ENCODE data around the gene COL4A2. TPM values are rescaled to one million over a fixed set of nuclear protein-coding genes. Genes with fewer than 3 reads are reported as not detected.

COL4A2 gene
- total RNA-seq, 3 donors from 2014 or later (not counting 1 experiment from before 2014, with no cell fraction given) = not detected

DNA sequence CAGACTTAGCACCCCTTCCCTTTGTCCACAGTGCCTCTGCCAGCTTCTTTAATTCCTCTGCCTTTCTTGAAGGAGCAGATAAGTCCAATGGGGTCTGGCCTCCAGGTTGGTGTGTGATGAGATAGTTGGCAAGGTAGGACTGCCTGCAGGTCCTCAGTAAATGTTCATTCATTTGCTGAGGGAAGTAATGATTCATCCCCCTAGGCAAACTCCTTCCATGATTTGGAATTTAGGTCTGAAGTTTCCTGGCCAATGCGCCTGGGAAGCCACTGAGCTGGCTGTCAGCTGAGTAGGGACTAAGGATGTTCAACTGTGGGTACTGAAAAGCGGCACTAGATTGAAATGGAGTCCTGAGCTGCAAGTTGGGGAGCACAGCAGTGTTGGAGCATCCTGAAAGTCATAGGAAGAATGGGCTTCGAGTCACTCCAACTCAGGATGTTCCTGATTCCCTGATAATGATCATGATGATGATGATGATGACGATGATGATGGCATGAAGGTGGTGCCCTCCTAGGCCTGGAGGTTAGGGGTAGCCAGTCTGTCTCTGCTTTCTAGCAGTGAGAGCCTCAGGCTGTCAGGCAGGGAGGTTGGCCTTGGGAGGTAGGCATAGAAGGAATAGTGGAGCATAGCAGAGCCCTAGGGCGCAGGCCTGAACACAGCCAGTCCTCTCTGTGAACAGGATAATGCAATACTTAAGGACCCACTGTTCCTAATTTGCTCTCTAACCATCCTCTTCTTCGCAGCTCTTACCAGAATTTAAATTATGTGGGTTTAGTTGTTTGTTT lies 44.7 kb downstream of the COL4A2 start:
- no peaks in the 10 kb centered on the region for H3K9me3 ChIP-seq (ENCODE audit: control insufficient read depth, insufficient read depth, low read length)
- Mint-ChIP-seq H3K36me3 (no peaks in the 10 kb centered on the region), H3K9me3 (no peaks in the 10 kb centered on the region), H3K4me1 (no peaks in the 10 kb centered on the region), H3K4me3 (no peak overlapping the region), H3K27me3 (ENCODE audit: low read depth in 2 of 2) (peaks cover 0 to 32% of the 10 kb centered on the region in 2 donors), H3K27ac (no peak overlapping the region)
- ATAC-seq (no peak), DNase-seq (no peak)
- H3K27me3 ChIP-seq (ENCODE audit: control insufficient read depth, insufficient read depth, low read length) = no peaks in the 10 kb centered on the region
- H3K27ac ChIP-seq (ENCODE audit: low read length) = no peak overlapping the region
- TF ChIP-seq, protein P1, sequence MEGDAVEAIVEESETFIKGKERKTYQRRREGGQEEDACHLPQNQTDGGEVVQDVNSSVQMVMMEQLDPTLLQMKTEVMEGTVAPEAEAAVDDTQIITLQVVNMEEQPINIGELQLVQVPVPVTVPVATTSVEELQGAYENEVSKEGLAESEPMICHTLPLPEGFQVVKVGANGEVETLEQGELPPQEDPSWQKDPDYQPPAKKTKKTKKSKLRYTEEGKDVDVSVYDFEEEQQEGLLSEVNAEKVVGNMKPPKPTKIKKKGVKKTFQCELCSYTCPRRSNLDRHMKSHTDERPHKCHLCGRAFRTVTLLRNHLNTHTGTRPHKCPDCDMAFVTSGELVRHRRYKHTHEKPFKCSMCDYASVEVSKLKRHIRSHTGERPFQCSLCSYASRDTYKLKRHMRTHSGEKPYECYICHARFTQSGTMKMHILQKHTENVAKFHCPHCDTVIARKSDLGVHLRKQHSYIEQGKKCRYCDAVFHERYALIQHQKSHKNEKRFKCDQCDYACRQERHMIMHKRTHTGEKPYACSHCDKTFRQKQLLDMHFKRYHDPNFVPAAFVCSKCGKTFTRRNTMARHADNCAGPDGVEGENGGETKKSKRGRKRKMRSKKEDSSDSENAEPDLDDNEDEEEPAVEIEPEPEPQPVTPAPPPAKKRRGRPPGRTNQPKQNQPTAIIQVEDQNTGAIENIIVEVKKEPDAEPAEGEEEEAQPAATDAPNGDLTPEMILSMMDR (IDR thresholded peaks at IDR 0.05) = no peak
- no peaks in the 10 kb centered on the region for H3K36me3 ChIP-seq (ENCODE audit: control insufficient read depth, insufficient read depth, low read length)
- no peak overlapping the region for H3K4me3 ChIP-seq (ENCODE audit: low read length)
- 90% methylated on average over 5 of the region's 6 CpGs for WGBS (ENCODE audit: insufficient coverage)
- no peaks in the 10 kb centered on the region for H3K4me1 ChIP-seq (ENCODE audit: control insufficient read depth, insufficient read depth, low read length)
- intact Hi-C loops (cut with micrococcal nuclease) = no loop called here

DNA sequence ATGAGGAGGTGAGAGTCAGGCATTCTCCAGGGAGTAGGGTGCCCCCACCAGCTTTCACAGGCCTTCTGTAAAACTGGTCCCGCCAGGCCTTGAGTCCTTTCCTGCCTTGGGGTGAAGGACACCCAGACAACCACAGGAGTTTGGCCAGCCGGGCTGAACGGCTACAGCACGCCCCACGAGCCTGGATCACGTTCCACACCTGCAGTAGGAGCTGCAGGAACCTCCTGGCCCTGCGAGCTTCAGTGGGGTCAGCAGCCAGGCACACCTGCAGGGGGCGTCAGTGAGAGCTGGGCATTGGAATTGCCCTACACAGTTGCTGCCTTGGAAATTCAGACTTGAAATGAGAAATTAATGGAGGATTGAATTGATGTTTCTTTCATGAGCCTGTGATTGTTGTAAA lies 45.7 kb downstream of the COL4A2 start:
- ATAC-seq (no peak), DNase-seq (no peak)
- Mint-ChIP-seq H3K36me3 (no peaks in the 10 kb centered on the region), H3K27ac (no peak overlapping the region), H3K9me3 (no peaks in the 10 kb centered on the region), H3K4me1 (no peaks in the 10 kb centered on the region), H3K27me3 (ENCODE audit: low read depth in 2 of 2) (peaks cover 0 to 26% of the 10 kb centered on the region in 2 donors), H3K4me3 (no peak overlapping the region)
- Histone ChIP-seq H3K9me3 (ENCODE audit: control insufficient read depth, insufficient read depth, low read length) (no peaks in the 10 kb centered on the region), H3K27me3 (ENCODE audit: control insufficient read depth, insufficient read depth, low read length) (no peaks in the 10 kb centered on the region), H3K27ac (ENCODE audit: low read length) (no peak overlapping the region), H3K4me3 (ENCODE audit: low read length) (no peak overlapping the region), H3K36me3 (ENCODE audit: control insufficient read depth, insufficient read depth, low read length) (no peaks in the 10 kb centered on the region), H3K4me1 (ENCODE audit: control insufficient read depth, insufficient read depth, low read length) (no peaks in the 10 kb centered on the region)
- 83% methylated on average over 8 of the region's 8 CpGs for WGBS (ENCODE audit: insufficient coverage)
- TF ChIP-seq, protein P1 (IDR thresholded peaks at IDR 0.05) = no peak
- intact Hi-C loops (cut with micrococcal nuclease) = no loop called here

DNA sequence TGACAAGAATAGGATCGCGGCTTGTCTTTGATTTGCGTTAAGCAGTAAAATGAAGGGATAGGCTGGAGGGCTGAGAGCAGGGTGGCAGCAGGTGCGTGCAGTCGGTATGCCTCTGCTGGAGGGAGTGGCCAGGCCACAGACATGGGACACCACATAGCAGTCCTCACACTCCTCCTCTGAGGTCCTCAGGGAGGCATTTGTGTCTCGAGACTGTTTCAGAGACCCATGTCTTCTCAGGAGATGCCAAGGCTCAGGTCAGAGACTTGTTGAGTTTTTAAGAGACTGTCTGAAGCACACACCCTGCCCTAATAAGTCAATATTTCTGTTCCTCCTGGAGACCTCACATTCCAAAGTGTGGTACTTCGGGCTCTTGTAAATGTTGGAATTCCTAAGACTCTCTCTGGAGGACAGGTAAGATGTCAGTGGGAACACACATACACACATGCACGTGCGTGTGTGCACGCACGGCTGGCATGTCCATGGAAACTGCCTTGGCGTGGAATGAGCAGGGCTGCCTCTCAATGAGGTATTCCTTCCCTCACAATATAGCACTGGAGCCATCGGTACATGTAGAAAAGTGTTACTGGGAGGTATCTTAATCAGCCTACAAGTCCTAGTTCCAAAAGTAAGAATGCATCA lies 46.4 kb downstream of the COL4A2 start:
- Mint-ChIP-seq H3K4me3 (no peak overlapping the region), H3K27ac (no peak overlapping the region), H3K4me1 (no peaks in the 10 kb centered on the region)

More for the DNA sequence above, 46.4 kb downstream of the COL4A2 start:
- DNase-seq = no peak
- 92% methylated on average over 11 of the region's 13 CpGs for WGBS (ENCODE audit: insufficient coverage)
- no peaks in the 10 kb centered on the region for H3K9me3 ChIP-seq (ENCODE audit: control insufficient read depth, insufficient read depth, low read length)
- Mint-ChIP-seq H3K27me3 (ENCODE audit: low read depth in 2 of 2) (peaks cover 0 to 19% of the 10 kb centered on the region in 2 donors), H3K36me3 (no peaks in the 10 kb centered on the region), H3K9me3 (no peaks in the 10 kb centered on the region)
- intact Hi-C loops (cut with micrococcal nuclease) = no loop called here
- TF ChIP-seq, protein P1 (IDR thresholded peaks at IDR 0.05) = no peak
- no peaks in the 10 kb centered on the region for H3K4me1 ChIP-seq (ENCODE audit: control insufficient read depth, insufficient read depth, low read length)
- no peak overlapping the region for H3K4me3 ChIP-seq (ENCODE audit: low read length)
- H3K27ac ChIP-seq (ENCODE audit: low read length) = no peak overlapping the region
- no peaks in the 10 kb centered on the region for H3K36me3 ChIP-seq (ENCODE audit: control insufficient read depth, insufficient read depth, low read length)
- ATAC-seq = no peak
- no peaks in the 10 kb centered on the region for H3K27me3 ChIP-seq (ENCODE audit: control insufficient read depth, insufficient read depth, low read length)

Data from natural killer cell (primary cell).